B cell (primary cell): ENCODE results near the gene FBXO41. TPM values are rescaled to one million over a fixed set of nuclear protein-coding genes. Genes with fewer than 3 reads are reported as not detected.
A peak's percentile ranks its signal among the peaks of the same experiment; 100 is the strongest.

Experiments
- ATAC-seq: fragments of 200-7000 bp; cut with Tn5 transposase; one replicate; pipeline ENCODE4 v1.10.0; 2021; ENCODE audit warnings: low read depth, mild to moderate bottlenecking, moderate number of reproducible peaks, moderate library complexity
- CTCF ChIA-PET: fragments of 350-600 bp; sonication (Branson Sonifier 250); formaldehyde crosslinking; loops from one replicate; lab custom pipeline; 2021; ENCODE audit warnings: antibody characterized with exemption, inconsistent platforms; lab: Charles Lee
- POLR2A ChIA-PET: fragments of 350-600 bp; sonication (Branson Sonifier 250); formaldehyde crosslinking; loops from one replicate; lab custom pipeline; 2021; ENCODE audit warnings: antibody characterized with exemption; lab: Charles Lee
- DNase-seq: peaks from one replicate; pipeline ENCODE4 v3.0.0; 2013
- H2AFZ ChIP-seq: 2 replicates; pipeline ENCODE4 v1.6.1; 2012; ENCODE audit warnings: mild to moderate bottlenecking, low read depth, low read length; ENCODE audit not compliant: insufficient read depth, poor library complexity, severe bottlenecking
- H3K27ac ChIP-seq, 2 donors: 1 replicate in 1 of 2; 2 replicates in 1 of 2; pipeline ENCODE4 v1.5.1; 2012 to 2013; ENCODE audit warnings: low read length in 2 of 2, mild to moderate bottlenecking in 2 of 2, moderate library complexity in 1 of 2
- H3K27me3 ChIP-seq, 4 experiments: fragments of 200-600 bp in 1 of 4; sonication (generic) in 1 of 4; replicated peaks in 1 of 4; 1 replicate in 2 of 4; 2 replicates in 2 of 4; pipeline versions ENCODE4 v1.6.1 to v1.7.0; 2013 to 2016; ENCODE audit warnings: low read length in 3 of 4, mild to moderate bottlenecking in 2 of 4, mixed read lengths in 1 of 4, moderate library complexity in 1 of 4; ENCODE audit not compliant: insufficient read depth in 4 of 4, control insufficient read depth in 3 of 4; ENCODE audit errors: control extremely low read depth in 1 of 4
- H3K36me3 ChIP-seq, 2 experiments: replicated peaks in 1 of 2; 1 replicate in 1 of 2; 2 replicates in 1 of 2; pipeline versions ENCODE4 v1.6.1 to v1.7.1; 2013; ENCODE audit warnings: low read length in 1 of 2; ENCODE audit not compliant: insufficient read depth in 2 of 2, control insufficient read depth in 1 of 2; ENCODE audit errors: control extremely low read depth in 1 of 2, extremely low read depth in 1 of 2
- H3K4me1 ChIP-seq, 2 donors: fragments of 200-600 bp in 1 of 2; sonication (generic) in 1 of 2; 1 replicate in 1 of 2; 2 replicates in 1 of 2; pipeline versions ENCODE4 v1.5.1 to v1.6.1; 2013 to 2017; ENCODE audit warnings: low read length in 2 of 2; ENCODE audit not compliant: control insufficient read depth in 2 of 2, insufficient read depth in 2 of 2
- H3K4me2 ChIP-seq: replicated peaks from 2 replicates; pipeline ENCODE3; 2012; ENCODE audit warnings: mild to moderate bottlenecking, low read depth, low read length; ENCODE audit not compliant: poor library complexity, severe bottlenecking
- H3K4me3 ChIP-seq, 5 experiments: fragments of 200-600 bp in 1 of 5; sonication (generic) in 1 of 5; 1 replicate in 3 of 5; 2 replicates in 2 of 5; pipeline versions ENCODE4 v1.5.1 to v1.7.0; 2011 to 2016; ENCODE audit warnings: low read length in 4 of 5, mild to moderate bottlenecking in 4 of 5, low read depth in 2 of 5, control low read depth in 1 of 5, moderate library complexity in 1 of 5; ENCODE audit not compliant: insufficient read depth in 1 of 5; ENCODE audit errors: control extremely low read depth in 1 of 5, extremely low read depth in 1 of 5
- H3K79me2 ChIP-seq: fragments of 200-600 bp; sonication (generic); one replicate; pipeline ENCODE4 v1.6.0; 2016; ENCODE audit warnings: low read length; ENCODE audit not compliant: control insufficient read depth, insufficient read depth
- H3K9ac ChIP-seq: fragments of 200-600 bp; sonication (generic); 2 replicates; pipeline ENCODE4 v1.6.1; 2017; ENCODE audit warnings: mild to moderate bottlenecking, low read length, moderate library complexity
- H3K9me3 ChIP-seq, 3 donors: one replicate each; pipeline versions ENCODE4 v1.6.1 to v1.7.1; 2013; ENCODE audit warnings: low read length in 2 of 3; ENCODE audit not compliant: control insufficient read depth in 2 of 3, insufficient read depth in 1 of 3; ENCODE audit errors: control extremely low read depth in 1 of 3
- H4K20me1 ChIP-seq: 2 replicates; pipeline ENCODE4 v1.6.0; 2012; ENCODE audit warnings: mild to moderate bottlenecking, low read length; ENCODE audit not compliant: insufficient read depth, control insufficient read depth, poor library complexity, severe bottlenecking
- H3K27ac Mint-ChIP-seq: one replicate; pipeline ENCODE4 v1.8.0; 2021; ENCODE audit warnings: mixed read lengths
- H3K27me3 Mint-ChIP-seq: one replicate; pipeline ENCODE4 v1.8.0; 2021; ENCODE audit warnings: mixed read lengths
- H3K4me1 Mint-ChIP-seq: one replicate; pipeline ENCODE4 v1.8.0; 2021; ENCODE audit warnings: mixed read lengths
- H3K4me3 Mint-ChIP-seq: one replicate; pipeline ENCODE4 v1.8.0; 2021; ENCODE audit warnings: mixed read lengths
- H3K9me3 Mint-ChIP-seq: one replicate; pipeline ENCODE4 v1.8.0; 2022; ENCODE audit warnings: mixed read lengths; ENCODE audit not compliant: insufficient read depth
- EZH2 ChIP-seq: IDR thresholded peaks from 2 replicates; pipeline ENCODE4 v1.6.1; 2012; ENCODE audit warnings: borderline replicate concordance, low read depth, mild to moderate bottlenecking, moderate library complexity, low read length; ENCODE audit not compliant: insufficient read depth, poor library complexity, severe bottlenecking
- WGBS: methylation state at CpG from one replicate; pipeline ENCODE4 v1.1.5; 2013; ENCODE audit warnings: missing lambda C conversion rate; ENCODE audit not compliant: insufficient coverage; 5-methylcytosine and 5-hydroxymethylcytosine counted together
- intact Hi-C: fragments of 100-400 bp; cut with micrococcal nuclease; formaldehyde crosslinking; loops from one replicate; pipeline ENCODE4 v1.10.0; 2022
- polyA plus RNA-seq: library from polyadenylated mRNA; depleted of rRNA; stranded (reverse); fragments of >200 nt; gene quantifications from 2 replicates; pipeline ENCODE4 v1.2.3, GENCODE V29; 2012
- total RNA-seq, 2 donors: library from RNA; stranded (reverse); fragments of 120-200 nt in 1 of 2; gene quantifications; 1 replicate in 1 of 2; 2 replicates in 1 of 2; pipeline versions ENCODE4 v1.2.3 to v1.2.4, GENCODE V29; 2013 to 2022
- TF ChIP-seq, protein P1 (sequence below): fragments of 200-600 bp; IDR thresholded peaks from one replicate; pipeline ENCODE4 v1.8.0; 2022; ENCODE audit warnings: antibody characterized with exemption, mild to moderate bottlenecking

FBXO41 gene
- total and polyA plus RNA-seq, 2 donors (not counting 1 experiment from before 2014, with no cell fraction given) = 25.2 to 29.6 TPM

DNA sequence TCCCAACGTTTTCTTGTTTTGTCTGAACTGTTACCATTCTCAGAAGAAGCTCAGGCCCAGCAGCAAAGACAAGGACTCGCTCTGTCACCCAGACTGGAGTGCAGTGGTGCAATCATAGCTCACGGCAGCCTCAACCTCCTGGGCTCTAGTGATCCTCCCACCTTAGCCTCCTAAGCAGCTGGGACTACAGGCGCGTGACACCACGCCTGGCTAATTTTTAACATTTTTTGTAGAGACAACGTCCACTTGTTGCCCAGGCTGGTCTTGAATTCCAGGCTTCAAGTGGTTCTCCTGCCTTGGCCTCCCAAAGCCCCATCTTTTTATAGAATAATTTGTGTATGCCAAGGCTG is 72.2 kb downstream of the FBXO41 start:
- Histone ChIP-seq H3K4me1 (peaks cover 17 to 22% of the 10 kb centered on the region in 2 donors), H3K4me3 (no peak overlapping the region), H3K4me2 (no peak overlapping the region), H3K27me3 (peaks cover 0 to 10% (median under 1%) of the 10 kb centered on the region in 4 experiments), H2AFZ (peak overlapping the region; percentile 91), H4K20me1 (no peaks in the 10 kb centered on the region), H3K27ac (no peak overlapping the region), H3K9me3 (no peaks in the 10 kb centered on the region), H3K9ac (no peak overlapping the region), H3K36me3 (no peaks in the 10 kb centered on the region), H3K79me2 (peaks cover 43% of the 10 kb centered on the region)
- H3K4me3 Mint-ChIP-seq = no peak overlapping the region
- ATAC-seq (no peak), DNase-seq (no peak)
- peaks cover 31% of the 10 kb centered on the region for H3K4me1 Mint-ChIP-seq
- no peak overlapping the region for H3K27ac Mint-ChIP-seq
- WGBS = 89% methylated on average over 6 of the region's 7 CpGs
- intact Hi-C loops = loop anchor here (1.0 to 5.0 kb wide), 4 partner anchors 127 to 525 kb away; partner anchors contain the start of gene TPRKB
- peaks cover 26% of the 10 kb centered on the region for H3K27me3 Mint-ChIP-seq
- no peak for TF ChIP-seq EZH2
- TF ChIP-seq, protein P1, sequence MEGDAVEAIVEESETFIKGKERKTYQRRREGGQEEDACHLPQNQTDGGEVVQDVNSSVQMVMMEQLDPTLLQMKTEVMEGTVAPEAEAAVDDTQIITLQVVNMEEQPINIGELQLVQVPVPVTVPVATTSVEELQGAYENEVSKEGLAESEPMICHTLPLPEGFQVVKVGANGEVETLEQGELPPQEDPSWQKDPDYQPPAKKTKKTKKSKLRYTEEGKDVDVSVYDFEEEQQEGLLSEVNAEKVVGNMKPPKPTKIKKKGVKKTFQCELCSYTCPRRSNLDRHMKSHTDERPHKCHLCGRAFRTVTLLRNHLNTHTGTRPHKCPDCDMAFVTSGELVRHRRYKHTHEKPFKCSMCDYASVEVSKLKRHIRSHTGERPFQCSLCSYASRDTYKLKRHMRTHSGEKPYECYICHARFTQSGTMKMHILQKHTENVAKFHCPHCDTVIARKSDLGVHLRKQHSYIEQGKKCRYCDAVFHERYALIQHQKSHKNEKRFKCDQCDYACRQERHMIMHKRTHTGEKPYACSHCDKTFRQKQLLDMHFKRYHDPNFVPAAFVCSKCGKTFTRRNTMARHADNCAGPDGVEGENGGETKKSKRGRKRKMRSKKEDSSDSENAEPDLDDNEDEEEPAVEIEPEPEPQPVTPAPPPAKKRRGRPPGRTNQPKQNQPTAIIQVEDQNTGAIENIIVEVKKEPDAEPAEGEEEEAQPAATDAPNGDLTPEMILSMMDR = no peak
- no peaks in the 10 kb centered on the region for H3K9me3 Mint-ChIP-seq
- ChIA-PET POLR2A (interaction anchor here (0.6 to 1.6 kb wide), 2 partner anchors 9 to 21 kb away, joined by 3 to 9 read pairs; partner anchors contain the start of genes CCT7 and PRADC1), CTCF (interaction anchor here (0.6 to 6.5 kb wide), 20 partner anchors 12 to 320 kb away, joined by 3 to 56 read pairs (median 5); partner anchors contain the start of genes CCT7, PRADC1 and SFXN5)

DNA sequence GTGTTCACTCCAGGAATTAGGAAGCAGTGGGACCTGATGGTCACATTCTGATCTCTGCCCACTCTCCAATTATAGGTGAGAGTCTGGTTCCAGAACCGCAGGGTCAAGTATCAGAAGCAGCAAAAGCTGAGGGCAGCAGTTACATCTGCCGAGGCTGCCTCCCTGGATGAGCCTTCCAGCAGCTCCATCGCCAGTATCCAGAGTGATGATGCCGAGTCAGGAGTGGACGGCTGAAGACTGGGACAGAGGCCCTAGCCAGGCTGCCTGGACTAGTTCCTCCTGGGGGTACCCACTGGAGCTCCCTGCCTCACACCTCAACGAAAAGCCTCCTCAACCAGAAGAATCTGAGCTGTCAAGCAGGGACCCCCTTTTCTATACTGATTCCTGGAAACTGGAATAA is 73.6 kb downstream of the FBXO41 start:
- no peak overlapping the region for H3K9ac ChIP-seq

More for the DNA sequence above, 73.6 kb downstream of the FBXO41 start:
- H2AFZ ChIP-seq = no peak overlapping the region
- 96% methylated on average over 6 of the region's 6 CpGs for WGBS
- no peaks in the 10 kb centered on the region for H3K36me3 ChIP-seq
- no peak overlapping the region for H3K27ac Mint-ChIP-seq
- H3K9me3 Mint-ChIP-seq = no peaks in the 10 kb centered on the region
- H3K9me3 ChIP-seq = no peaks in the 10 kb centered on the region
- POLR2A ChIA-PET = no interaction called here
- peaks cover 37% of the 10 kb centered on the region for H3K79me2 ChIP-seq
- peaks cover 30% of the 10 kb centered on the region for H3K4me1 Mint-ChIP-seq
- CTCF ChIA-PET = interaction anchor here (1.0 to 6.5 kb wide), 4 partner anchors 18 to 217 kb away, joined by 3 to 56 read pairs (median 6); no protein-coding TSS in a partner anchor
- H3K4me3 Mint-ChIP-seq = no peak overlapping the region
- TF ChIP-seq, protein P1 = no peak
- no peak for TF ChIP-seq EZH2
- DNase-seq (no peak), ATAC-seq (no peak)
- H3K27me3 ChIP-seq = peaks cover 0 to 16% (median 1%) of the 10 kb centered on the region in 4 experiments
- H4K20me1 ChIP-seq = no peaks in the 10 kb centered on the region
- no peak overlapping the region for H3K4me2 ChIP-seq
- H3K27ac ChIP-seq = no peak overlapping the region
- H3K27me3 Mint-ChIP-seq = peaks cover 31% of the 10 kb centered on the region
- intact Hi-C loops = loop anchor here (5.0 kb wide), 1 partner anchor 527 kb away; the partner anchor contains the start of gene TPRKB
- no peak overlapping the region for H3K4me3 ChIP-seq
- peaks cover 17 to 22% of the 10 kb centered on the region in 2 donors for H3K4me1 ChIP-seq
